ENCODE results near the gene ARHGEF33.
"Not testable (repeated sequence)": the region's sequence is repeated elsewhere in the genome, so short reads cannot be mapped to it uniquely, and the experiment has no call there.

ARHGEF33 gene

GRCh38 chr2:38911191-38911590 is 21.5 kb downstream of the ARHGEF33 start:
- DNase-seq (ENCODE audit: low read depth), result no peak

GRCh38 chr2:38912619-38913018 is 22.9 kb downstream of the ARHGEF33 start:
- no peak for DNase-seq (ENCODE audit: low read depth)

- no peak for DNase-seq (ENCODE audit: low read depth)
Observed at GRCh38 chr2:38922389-38922788, 32.7 kb downstream of the ARHGEF33 start.

- DNase-seq (ENCODE audit: low read depth), result no peak
Observed at GRCh38 chr2:38922902-38923301, 33.2 kb downstream of the ARHGEF33 start.

GRCh38 chr2:38925982-38926381 is 36.3 kb downstream of the ARHGEF33 start:
- DNase-seq (ENCODE audit: low read depth), result no peak

GRCh38 chr2:38930600-38930999 is 40.9 kb downstream of the ARHGEF33 start:
- no peak for DNase-seq (ENCODE audit: low read depth)

- DNase-seq (ENCODE audit: low read depth), result no peak
Observed at GRCh38 chr2:38932586-38932985, 42.9 kb downstream of the ARHGEF33 start.

- DNase-seq (ENCODE audit: low read depth), result peak; percentile 19
Observed at GRCh38 chr2:38933653-38934052, 44.0 kb downstream of the ARHGEF33 start.

GRCh38 chr2:38934742-38935141 is 45.1 kb downstream of the ARHGEF33 start:
- DNase-seq (ENCODE audit: low read depth), result no peak

- DNase-seq (ENCODE audit: low read depth), result no peak
Observed at GRCh38 chr2:38935568-38936172, 46.0 kb downstream of the ARHGEF33 start.

GRCh38 chr2:38936516-38936915 is 46.8 kb downstream of the ARHGEF33 start:
- DNase-seq (ENCODE audit: low read depth), result not testable (repeated sequence)

GRCh38 chr2:38937548-38937947 is 47.9 kb downstream of the ARHGEF33 start:
- DNase-seq (ENCODE audit: low read depth), result no peak

- DNase-seq (ENCODE audit: low read depth), result no peak
Observed at GRCh38 chr2:38940746-38941145, 51.1 kb downstream of the ARHGEF33 start.

GRCh38 chr2:38943784-38944183 is 54.1 kb downstream of the ARHGEF33 start:
- DNase-seq (ENCODE audit: low read depth), result no peak

- DNase-seq (ENCODE audit: low read depth), result no peak
Observed at GRCh38 chr2:38945372-38945771, 55.7 kb downstream of the ARHGEF33 start.

GRCh38 chr2:38945911-38946310 is 56.2 kb downstream of the ARHGEF33 start:
- DNase-seq (ENCODE audit: low read depth), result no peak

- DNase-seq (ENCODE audit: low read depth), result peak; percentile 53
Observed at GRCh38 chr2:38947241-38948239, 57.9 kb downstream of the ARHGEF33 start.

GRCh38 chr2:38948387-38948882 is 58.8 kb downstream of the ARHGEF33 start:
- no peak for DNase-seq (ENCODE audit: low read depth)

- no peak for DNase-seq (ENCODE audit: low read depth)
Observed at GRCh38 chr2:38948995-38949394, 59.3 kb downstream of the ARHGEF33 start.

- DNase-seq (ENCODE audit: low read depth), result no peak
Observed at GRCh38 chr2:38951766-38952165, 62.1 kb downstream of the ARHGEF33 start.

- no peak for DNase-seq (ENCODE audit: low read depth)
Observed at GRCh38 chr2:38957972-38958371, 68.3 kb downstream of the ARHGEF33 start.

GRCh38 chr2:38959466-38959865 is 69.8 kb downstream of the ARHGEF33 start:
- no peak for DNase-seq (ENCODE audit: low read depth)
